ENCODE results near the gene BAIAP2. TPM values are rescaled to one million over a fixed set of nuclear protein-coding genes. Genes with fewer than 3 reads are reported as not detected.

BAIAP2 gene
- total and polyA plus RNA-seq, 12 donors = 3.1 to 33.4 (median 14.6) TPM

GRCh38 chr17:81148571-81148970, 113.6 kb downstream of the BAIAP2 start:
- DNase-seq = no peak
- no peaks in the 10 kb centered on the region for H3K9me3 ChIP-seq (replicated peaks in 1 of 3)
- WGBS, 4 donors = 73 to 91% (median 84%) methylated on average over 7 to 15 of the region's 15 CpGs
- no peak overlapping the region for H3K4me3 ChIP-seq
- intact Hi-C loops (cut with DNase I) = loop anchor here in 1 of 2 donors (10.0 kb wide), 1 partner anchor 336 kb away; no protein-coding TSS in a partner anchor
- no peaks in the 10 kb centered on the region for H3K4me1 ChIP-seq (replicated peaks in 1 of 2)
- H3K36me3 ChIP-seq (replicated peaks in 1 of 2) = no peaks in the 10 kb centered on the region
- TF ChIP-seq, protein P1, sequence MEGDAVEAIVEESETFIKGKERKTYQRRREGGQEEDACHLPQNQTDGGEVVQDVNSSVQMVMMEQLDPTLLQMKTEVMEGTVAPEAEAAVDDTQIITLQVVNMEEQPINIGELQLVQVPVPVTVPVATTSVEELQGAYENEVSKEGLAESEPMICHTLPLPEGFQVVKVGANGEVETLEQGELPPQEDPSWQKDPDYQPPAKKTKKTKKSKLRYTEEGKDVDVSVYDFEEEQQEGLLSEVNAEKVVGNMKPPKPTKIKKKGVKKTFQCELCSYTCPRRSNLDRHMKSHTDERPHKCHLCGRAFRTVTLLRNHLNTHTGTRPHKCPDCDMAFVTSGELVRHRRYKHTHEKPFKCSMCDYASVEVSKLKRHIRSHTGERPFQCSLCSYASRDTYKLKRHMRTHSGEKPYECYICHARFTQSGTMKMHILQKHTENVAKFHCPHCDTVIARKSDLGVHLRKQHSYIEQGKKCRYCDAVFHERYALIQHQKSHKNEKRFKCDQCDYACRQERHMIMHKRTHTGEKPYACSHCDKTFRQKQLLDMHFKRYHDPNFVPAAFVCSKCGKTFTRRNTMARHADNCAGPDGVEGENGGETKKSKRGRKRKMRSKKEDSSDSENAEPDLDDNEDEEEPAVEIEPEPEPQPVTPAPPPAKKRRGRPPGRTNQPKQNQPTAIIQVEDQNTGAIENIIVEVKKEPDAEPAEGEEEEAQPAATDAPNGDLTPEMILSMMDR (IDR thresholded peaks at IDR 0.05) = no peak
- no peak for TF ChIP-seq POLR2A (IDR thresholded peaks at IDR 0.05)
- H3K27me3 ChIP-seq = no peaks in the 10 kb centered on the region
- no peak overlapping the region for H3K27ac ChIP-seq

GRCh38 chr17:81148986-81149533, 114.1 kb downstream of the BAIAP2 start:
- no peak for TF ChIP-seq POLR2A (IDR thresholded peaks at IDR 0.05)
- TF ChIP-seq, protein P1 (IDR thresholded peaks at IDR 0.05) = no peak
- no peak for DNase-seq
- no peak overlapping the region for H3K27ac ChIP-seq
- H3K9me3 ChIP-seq (replicated peaks in 1 of 3) = no peaks in the 10 kb centered on the region
- WGBS, 4 donors = 78 to 86% (median 81%) methylated on average over 7 to 14 of the region's 14 CpGs
- H3K4me3 ChIP-seq = no peak overlapping the region
- intact Hi-C loops (cut with DNase I) = loop anchor here in 1 of 2 donors (10.0 kb wide), 1 partner anchor 336 kb away; no protein-coding TSS in a partner anchor
- no peaks in the 10 kb centered on the region for H3K27me3 ChIP-seq
- H3K4me1 ChIP-seq (replicated peaks in 1 of 2) = no peaks in the 10 kb centered on the region
- H3K36me3 ChIP-seq (replicated peaks in 1 of 2) = no peaks in the 10 kb centered on the region

DNA sequence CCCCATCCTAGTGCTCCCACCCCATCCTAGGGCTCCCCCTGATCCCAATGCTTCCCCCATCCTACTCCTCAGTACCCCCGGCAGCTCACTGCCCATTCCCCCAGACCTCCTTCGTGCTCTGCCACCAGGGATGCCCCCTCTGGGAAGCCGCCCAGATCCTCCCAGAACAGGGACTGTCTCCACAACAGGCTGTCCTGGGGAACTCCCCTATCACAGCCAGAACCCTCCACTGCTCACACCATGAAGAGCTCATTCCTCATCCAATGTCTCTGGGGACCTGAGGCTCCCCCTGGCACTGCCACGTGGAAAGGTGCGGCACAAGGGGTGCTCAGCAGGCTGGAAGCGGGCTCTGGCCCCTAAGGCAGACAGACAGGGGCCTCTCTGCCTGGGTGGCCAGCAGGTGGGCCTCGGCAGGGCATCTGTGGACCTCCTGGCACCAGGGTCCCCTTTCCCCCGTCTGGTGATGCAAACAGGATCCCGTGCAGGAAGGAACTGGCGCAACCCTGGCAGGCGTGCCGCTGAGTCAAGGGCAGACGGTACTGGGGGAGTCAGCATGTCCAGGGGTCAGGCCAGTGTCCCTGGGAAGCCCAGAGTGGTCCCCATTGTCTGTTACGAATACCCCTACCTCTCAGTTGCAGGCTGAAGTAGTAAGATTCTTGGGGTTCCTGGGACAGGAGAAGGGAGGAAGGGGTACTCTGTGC, 115.6 kb downstream of the BAIAP2 start:
- no peaks in the 10 kb centered on the region for H3K4me1 ChIP-seq (replicated peaks in 1 of 2)
- DNase-seq = peak in 6 of 7 donors; percentile 41 to 68 (median 53)
- 59 to 68% (median 61%) methylated on average over 3 to 14 of the region's 14 CpGs for WGBS, 4 donors
- TF ChIP-seq, protein P1 (IDR thresholded peaks at IDR 0.05) = no peak
- TF ChIP-seq POLR2A (IDR thresholded peaks at IDR 0.05) = no peak
- H3K4me3 ChIP-seq = no peak overlapping the region
- H3K9me3 ChIP-seq (replicated peaks in 1 of 3) = no peaks in the 10 kb centered on the region
- H3K36me3 ChIP-seq (replicated peaks in 1 of 2) = no peaks in the 10 kb centered on the region
- intact Hi-C loops (cut with DNase I) = no loop called here
- H3K27ac ChIP-seq = peak overlapping the region in 1 of 5 donors; percentile 71
- H3K27me3 ChIP-seq = no peaks in the 10 kb centered on the region

DNA sequence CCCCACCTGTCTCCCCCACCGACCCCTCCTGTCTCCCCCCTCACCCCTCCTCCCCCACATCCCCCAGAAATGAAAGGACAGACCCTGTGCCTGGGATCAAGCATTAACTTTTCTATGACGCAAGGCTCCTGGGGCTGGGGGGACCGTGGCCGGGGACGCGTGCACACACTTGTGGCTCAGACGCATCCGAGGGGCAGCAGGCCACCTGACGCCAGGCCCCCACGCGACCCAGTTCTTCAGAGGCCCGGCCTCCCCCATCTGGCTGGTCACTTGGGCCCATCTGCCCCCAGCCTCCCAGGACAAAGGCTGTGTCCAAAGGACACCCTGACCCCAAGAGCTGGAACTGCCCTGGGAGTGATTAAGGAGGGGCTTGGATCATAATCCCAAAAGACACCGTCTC, 116.3 kb downstream of the BAIAP2 start:
- WGBS, 4 donors = 63 to 84% (median 74%) methylated on average over 1 to 13 of the region's 13 CpGs
- no peaks in the 10 kb centered on the region for H3K4me1 ChIP-seq (replicated peaks in 1 of 2)
- TF ChIP-seq, protein P1 (IDR thresholded peaks at IDR 0.05) = no peak
- no peak for TF ChIP-seq POLR2A (IDR thresholded peaks at IDR 0.05)
- H3K27me3 ChIP-seq = no peaks in the 10 kb centered on the region
- H3K27ac ChIP-seq = peak overlapping the region in 1 of 5 donors; percentile 71
- no peaks in the 10 kb centered on the region for H3K36me3 ChIP-seq (replicated peaks in 1 of 2)
- no peak overlapping the region for H3K4me3 ChIP-seq
- intact Hi-C loops (cut with DNase I) = no loop called here
- DNase-seq = no peak
- H3K9me3 ChIP-seq (replicated peaks in 1 of 3) = no peaks in the 10 kb centered on the region
